Measurements from ENCODE around the gene DUSP22.

Gene DUSP22

DNA sequence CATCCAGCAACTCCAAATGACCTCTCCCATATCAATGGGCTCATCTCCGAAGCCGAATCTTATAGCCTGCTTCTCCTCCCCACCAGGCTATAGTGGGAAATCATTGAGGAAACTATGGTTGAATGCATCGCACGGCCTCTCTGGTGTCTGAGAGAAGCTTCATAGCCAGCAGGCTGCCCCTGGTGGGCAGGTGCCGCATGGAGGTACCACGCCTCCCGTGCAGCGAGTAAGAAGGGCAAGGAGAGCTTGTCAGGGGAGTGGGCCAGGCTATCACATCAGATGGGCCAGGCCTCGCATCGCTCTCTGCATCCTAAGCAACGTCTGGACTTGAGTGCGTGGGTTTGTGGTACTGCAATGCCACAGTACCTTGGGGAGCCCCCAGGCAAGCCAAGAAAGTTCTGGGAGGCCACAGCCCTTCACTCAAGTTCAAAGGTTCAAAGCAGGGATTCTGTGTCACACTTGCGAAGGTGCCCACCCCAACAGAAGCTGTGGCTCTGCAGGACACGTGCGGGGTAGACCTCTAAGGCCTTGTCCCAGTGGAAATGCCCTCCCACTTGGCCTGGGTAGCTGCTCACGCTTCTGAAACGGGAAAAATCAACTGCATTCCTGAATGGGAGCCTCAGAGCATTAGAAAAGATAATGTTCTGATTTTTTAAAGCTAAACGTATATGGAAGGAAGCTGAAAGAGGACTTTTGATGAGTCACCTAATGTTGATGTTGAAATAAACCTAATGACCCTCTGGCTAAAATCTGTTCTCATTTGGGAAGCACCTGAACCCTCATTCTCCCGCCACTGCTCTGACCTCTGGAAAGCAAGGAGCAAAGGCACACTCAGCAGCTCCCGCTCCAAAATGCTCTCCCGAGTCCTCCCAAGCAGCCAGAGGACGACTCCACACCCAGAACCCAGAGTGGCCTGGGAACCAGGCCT lies 90.9 kb downstream of the DUSP22 start:
- DNase-seq: no peak

GRCh38 chr6:383856-384255 lies 91.6 kb downstream of the DUSP22 start:
- DNase-seq: no peak

GRCh38 chr6:384898-385297 lies 92.6 kb downstream of the DUSP22 start:
- no peak for DNase-seq

DNA sequence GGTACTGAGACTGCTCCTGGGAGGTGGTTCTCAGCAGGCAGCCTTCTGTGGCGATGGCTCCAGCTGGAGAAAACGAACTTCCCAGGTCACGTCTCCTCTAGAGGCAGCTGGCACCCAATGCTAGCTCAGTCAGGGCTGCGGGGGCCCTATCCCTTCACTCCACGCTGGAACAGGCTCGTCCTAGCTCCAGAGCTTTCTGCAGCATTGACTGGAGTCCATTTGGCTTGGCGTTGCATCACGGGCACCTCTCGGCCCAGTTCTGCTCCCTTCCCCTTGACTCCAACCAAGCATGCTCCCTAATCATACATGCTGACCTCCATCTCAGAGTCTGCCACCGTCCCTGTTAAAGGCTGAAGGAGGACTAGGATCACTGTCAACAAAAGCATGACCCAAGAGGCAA lies 93.3 kb downstream of the DUSP22 start:
- DNase-seq: no peak

- DNase-seq: no peak
Observed at GRCh38 chr6:386688-387266, 94.5 kb downstream of the DUSP22 start.

- no peak for DNase-seq
Observed at GRCh38 chr6:387293-387741, 95.0 kb downstream of the DUSP22 start.

GRCh38 chr6:388202-388903 lies 96.1 kb downstream of the DUSP22 start:
- no peak for DNase-seq

GRCh38 chr6:389143-389542 lies 96.9 kb downstream of the DUSP22 start:
- DNase-seq: no peak

DNA sequence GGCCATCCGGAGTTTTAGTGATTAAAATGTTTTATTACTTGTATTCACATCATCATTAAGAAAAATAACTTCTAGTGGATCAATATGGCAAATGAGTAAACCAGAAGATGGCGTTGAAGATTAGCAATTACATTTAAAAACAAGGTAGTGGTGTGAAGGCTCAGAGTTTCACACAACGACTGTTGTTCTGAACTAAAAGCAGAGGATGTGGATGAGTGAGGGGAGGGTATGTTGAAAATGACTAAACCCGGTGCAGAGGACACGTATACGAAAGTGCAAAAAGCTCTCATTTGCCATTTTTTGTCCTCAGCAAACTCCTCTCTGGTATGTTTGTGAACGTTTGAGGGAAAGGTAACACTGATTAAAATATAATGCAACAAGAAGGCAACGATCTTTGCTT lies 97.3 kb downstream of the DUSP22 start:
- no peak for DNase-seq

GRCh38 chr6:390914-391558 lies 98.7 kb downstream of the DUSP22 start:
- peak in 1 of 2 experiments; percentile 49 for DNase-seq

GRCh38 chr6:391559-392440 lies 99.5 kb downstream of the DUSP22 start, which contains the start of gene IRF4:
Gene IRF4 (plus strand): TSS chr6:391752. CDS start chr6:393153, 1,401 bp downstream.
- peak; percentile 77 to 84 for DNase-seq

- DNase-seq: peak in 1 of 2 experiments; percentile 49
Observed at GRCh38 chr6:392441-393390, 100.4 kb downstream of the DUSP22 start.

DNA sequence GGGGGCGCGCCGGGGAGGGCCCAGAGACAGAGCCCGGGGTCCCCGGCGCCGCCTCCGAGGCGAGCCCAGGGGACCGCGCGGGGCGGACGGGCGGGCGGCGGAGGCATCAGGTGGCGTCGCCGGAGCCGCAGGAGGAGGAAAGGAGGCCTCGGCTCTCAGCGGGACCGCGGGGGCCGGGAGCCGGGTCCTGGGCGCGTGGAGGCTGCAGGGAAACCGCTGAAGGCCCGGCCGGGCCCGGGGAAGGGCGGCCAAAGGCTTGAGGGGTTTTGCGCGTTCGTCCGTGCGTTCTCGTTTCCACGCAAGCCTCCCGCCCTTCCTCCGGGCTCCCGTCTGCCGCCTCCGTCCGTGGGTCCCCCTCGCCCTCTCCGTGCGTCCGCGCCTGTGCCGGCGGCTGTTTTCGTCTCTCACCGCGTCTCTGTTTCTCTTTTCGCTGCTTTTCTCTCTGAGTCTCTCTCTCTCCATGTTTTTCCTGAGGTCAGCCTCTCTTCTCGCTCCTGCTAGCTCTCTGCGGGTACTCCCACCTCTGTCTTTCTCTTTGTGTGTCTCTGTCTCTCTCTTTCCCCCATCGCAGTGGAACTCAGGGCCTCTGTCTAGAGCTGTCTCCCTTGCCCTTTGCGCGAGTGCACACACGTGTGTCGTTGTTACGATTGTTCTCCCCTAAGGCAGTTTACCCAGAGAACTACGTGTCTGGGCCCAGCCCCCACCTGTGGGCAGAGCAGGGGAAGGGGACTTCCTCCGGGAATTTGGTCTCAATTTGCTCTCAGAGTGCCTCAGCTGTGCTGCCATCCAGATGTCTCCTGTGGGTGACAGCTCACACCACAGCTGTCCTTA lies 101.3 kb downstream of the DUSP22 start:
- peak; percentile 53 to 55 for DNase-seq

DNA sequence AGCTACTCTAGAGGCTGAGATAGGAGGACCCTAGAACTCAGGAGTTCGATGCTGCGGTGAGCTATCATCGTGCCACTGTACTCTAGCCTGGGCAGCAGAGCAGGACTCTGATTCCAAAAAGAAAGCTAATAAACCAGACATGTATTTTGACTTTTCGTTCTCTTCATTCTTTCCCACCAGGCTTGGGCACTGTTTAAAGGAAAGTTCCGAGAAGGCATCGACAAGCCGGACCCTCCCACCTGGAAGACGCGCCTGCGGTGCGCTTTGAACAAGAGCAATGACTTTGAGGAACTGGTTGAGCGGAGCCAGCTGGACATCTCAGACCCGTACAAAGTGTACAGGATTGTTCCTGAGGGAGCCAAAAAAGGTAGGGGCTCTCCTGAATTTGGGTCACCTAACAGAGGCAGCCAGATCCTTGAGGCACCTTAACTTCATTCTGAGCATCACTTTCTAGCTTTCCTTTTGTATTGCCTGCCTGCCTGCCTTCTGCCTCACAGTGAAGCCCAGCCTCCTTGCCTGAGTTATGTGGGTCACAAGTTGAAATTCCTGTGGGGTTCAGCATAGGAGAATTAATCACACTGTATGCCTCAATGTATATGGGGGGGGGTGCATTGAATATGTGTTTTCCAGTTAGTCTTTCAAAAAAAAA lies 102.5 kb downstream of the DUSP22 start:
- DNase-seq: no peak

GRCh38 chr6:395432-396125 lies 103.3 kb downstream of the DUSP22 start:
- DNase-seq: no peak

DNA sequence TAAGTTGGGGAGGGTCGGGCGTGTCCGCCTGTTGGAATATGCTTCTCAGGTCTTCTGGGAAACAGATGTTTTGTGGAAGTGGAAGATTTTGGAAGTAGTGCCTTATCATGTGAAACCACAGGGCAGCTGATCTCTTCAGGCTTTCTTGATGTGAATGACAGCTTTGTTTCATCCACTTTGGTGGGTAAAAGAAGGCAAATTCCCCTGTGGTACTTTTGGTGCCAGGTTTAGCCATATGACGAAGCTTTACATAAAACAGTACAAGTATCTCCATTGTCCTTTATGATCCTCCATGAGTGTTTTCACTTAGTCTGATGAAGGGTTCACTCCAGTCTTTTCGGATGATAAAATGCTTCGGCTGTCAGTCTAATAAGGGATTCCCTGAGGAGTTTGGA lies 103.8 kb downstream of the DUSP22 start:
- DNase-seq: no peak

GRCh38 chr6:397056-397455 lies 104.8 kb downstream of the DUSP22 start:
- DNase-seq: no peak

- DNase-seq: no peak
Observed at GRCh38 chr6:397604-398003, 105.3 kb downstream of the DUSP22 start.

DNA sequence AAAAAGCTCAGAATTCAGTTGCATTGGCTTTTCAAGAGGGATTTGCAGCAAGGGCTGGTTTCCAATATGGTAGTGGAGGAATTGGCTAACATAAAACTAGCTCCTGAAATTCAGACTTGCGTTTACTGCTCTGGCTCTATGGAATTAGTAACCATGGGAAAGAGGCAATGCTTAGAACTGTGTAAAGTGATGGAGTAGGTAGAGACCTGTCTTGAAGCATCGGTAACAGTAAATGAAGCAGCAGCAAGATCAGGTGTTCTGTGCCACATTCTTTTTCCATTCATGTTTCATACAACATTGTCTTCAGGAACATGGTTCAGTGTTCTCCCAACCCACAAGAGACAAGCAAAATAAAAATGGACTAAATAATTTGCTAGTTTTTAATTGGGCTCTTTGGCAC lies 105.8 kb downstream of the DUSP22 start:
- DNase-seq: no peak
